ENCODE measurements around the gene BMAL1.
"Not testable (repeated sequence)": the region's sequence is repeated elsewhere in the genome, so short reads cannot be mapped to it uniquely, and the experiment has no call there.

Gene BMAL1

DNA sequence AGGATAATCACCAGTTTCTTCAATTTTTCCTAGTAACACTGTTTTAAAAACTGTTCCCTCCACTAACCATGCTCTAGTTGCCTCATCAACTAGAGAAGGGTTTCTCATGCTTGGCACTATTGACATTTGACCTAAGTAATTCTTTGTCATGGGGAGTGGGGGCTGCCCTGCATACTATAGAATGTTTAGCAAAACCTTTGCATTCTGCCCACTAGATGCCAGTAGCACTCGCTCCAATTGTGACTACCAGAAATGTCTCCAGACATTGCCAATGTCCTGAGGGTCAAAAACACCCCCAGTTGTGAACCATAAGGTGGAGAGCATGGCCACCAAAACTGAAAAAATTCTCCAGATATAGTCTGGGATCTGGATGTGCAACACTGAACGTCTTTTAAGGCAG, 27.6 kb upstream of the BMAL1 start:
- no peak overlapping the region for H3K4me3 ChIP-seq (replicated peaks; ENCODE audit: low read depth, low read length)
- DNase-seq (ENCODE audit: extremely low read depth, low read depth): no peak
- TF ChIP-seq, protein P1, sequence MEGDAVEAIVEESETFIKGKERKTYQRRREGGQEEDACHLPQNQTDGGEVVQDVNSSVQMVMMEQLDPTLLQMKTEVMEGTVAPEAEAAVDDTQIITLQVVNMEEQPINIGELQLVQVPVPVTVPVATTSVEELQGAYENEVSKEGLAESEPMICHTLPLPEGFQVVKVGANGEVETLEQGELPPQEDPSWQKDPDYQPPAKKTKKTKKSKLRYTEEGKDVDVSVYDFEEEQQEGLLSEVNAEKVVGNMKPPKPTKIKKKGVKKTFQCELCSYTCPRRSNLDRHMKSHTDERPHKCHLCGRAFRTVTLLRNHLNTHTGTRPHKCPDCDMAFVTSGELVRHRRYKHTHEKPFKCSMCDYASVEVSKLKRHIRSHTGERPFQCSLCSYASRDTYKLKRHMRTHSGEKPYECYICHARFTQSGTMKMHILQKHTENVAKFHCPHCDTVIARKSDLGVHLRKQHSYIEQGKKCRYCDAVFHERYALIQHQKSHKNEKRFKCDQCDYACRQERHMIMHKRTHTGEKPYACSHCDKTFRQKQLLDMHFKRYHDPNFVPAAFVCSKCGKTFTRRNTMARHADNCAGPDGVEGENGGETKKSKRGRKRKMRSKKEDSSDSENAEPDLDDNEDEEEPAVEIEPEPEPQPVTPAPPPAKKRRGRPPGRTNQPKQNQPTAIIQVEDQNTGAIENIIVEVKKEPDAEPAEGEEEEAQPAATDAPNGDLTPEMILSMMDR (IDR thresholded peaks at IDR 0.05; ENCODE audit: low read depth, low read length, missing control alignments): peak; percentile 30

DNA sequence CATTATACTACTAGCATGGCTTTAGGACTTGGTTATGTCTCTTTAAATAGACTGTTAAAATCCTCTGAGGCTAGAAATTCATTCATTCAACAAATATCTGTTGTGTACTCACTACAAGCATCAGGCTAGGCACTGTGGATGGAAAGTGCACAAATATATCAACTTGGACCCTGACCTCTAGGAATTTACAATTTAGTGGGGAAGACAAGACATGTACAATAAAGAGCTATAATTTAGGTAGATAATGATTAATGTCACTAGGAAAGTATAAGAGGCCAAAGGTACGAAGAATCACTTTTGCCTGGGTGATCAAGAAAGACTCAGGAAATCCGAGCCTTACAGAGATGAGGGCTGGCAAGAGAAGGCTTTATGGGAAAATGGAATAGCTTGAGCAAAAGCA, 25.6 kb upstream of the BMAL1 start:
- H3K4me3 ChIP-seq (replicated peaks; ENCODE audit: low read depth, low read length): no peak overlapping the region
- TF ChIP-seq, protein P1 (IDR thresholded peaks at IDR 0.05; ENCODE audit: low read depth, low read length, missing control alignments): no peak
- DNase-seq (ENCODE audit: extremely low read depth, low read depth): no peak

DNA sequence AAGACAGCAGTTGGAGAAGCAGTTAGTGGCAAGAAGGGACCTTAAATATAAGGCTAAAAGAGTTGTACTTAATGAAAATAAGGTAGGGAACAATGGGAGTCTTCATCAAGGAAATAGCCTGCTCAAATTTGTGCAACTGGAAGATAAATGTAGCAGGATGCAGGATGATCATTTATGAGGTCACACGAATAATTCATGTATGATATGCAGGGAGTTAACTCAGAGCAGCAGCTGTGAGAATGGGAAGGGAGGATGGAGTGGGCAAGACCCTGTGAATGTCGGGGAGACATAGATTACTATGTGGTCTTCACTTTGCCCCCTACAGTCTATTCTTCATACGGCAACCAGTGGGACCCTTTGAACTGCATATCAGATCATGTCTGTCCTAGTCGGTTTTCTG, 25.2 kb upstream of the BMAL1 start:
- H3K4me3 ChIP-seq (replicated peaks; ENCODE audit: low read depth, low read length): no peak overlapping the region
- DNase-seq (ENCODE audit: extremely low read depth, low read depth): no peak
- TF ChIP-seq, protein P1 (IDR thresholded peaks at IDR 0.05; ENCODE audit: low read depth, low read length, missing control alignments): no peak

DNA sequence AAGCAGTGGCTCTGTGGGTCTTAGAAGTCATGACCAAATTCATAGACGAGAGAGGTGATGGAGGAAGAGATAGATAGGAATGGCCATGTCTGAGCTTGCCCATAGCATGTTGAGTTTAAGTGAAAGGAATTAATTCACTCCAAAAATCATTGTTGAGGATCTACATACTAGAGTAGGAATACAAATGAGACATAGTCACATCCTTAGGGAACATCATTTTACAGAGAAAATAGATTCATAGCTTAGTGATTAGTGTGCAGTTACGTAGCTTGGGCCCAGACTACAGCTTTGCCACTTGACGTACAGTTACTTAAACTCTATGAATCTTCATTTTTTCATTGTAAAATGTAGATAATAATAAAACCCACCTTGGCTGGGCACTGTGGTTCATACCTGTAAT, 21.4 kb upstream of the BMAL1 start:
- TF ChIP-seq, protein P1 (IDR thresholded peaks at IDR 0.05; ENCODE audit: low read depth, low read length, missing control alignments): no peak
- no peak for DNase-seq (ENCODE audit: extremely low read depth, low read depth)
- H3K4me3 ChIP-seq (replicated peaks; ENCODE audit: low read depth, low read length): no peak overlapping the region

DNA sequence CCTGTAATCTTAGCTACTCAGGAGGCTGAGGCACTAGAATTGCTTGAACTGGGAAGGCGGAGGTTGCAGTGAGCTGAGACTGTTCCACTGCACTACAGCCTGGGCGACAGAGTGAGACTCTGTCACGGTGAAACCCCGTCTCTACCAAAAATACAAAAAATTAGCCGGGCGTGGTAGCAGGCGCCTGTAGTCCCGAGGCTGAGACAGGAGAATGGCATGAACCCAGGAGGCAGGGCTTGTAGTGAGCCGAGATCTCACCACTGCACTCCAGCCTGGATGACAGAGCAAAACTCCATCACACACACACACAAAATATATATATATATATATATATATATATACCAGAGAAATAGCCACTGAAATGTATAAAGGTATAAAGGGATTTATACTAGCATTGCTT, 19.5 kb upstream of the BMAL1 start:
- DNase-seq (ENCODE audit: extremely low read depth, low read depth); H3K4me3 ChIP-seq (replicated peaks; ENCODE audit: low read depth, low read length): not testable (repeated sequence)

DNA sequence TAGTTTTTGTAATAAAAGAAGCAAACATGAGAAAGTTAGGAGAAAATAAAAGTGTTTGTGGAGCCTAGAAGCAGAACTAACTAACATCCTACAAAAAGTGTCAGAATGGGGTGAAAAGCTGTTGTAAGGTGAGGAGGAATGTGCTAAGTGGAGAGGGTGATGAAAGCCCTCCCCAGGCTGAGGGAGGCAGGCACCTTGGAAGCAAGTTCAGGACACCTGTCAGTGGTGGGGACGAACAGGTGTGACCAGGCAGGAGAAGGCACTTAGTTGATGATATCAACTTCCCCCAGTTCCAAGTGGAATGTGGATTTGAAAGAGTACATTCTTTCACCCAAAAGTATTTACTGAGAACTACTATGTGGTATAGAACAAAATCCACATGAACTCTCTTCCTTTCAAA, 18.7 kb upstream of the BMAL1 start:
- TF ChIP-seq, protein P1 (IDR thresholded peaks at IDR 0.05; ENCODE audit: low read depth, low read length, missing control alignments): no peak
- DNase-seq (ENCODE audit: extremely low read depth, low read depth): no peak
- no peak overlapping the region for H3K4me3 ChIP-seq (replicated peaks; ENCODE audit: low read depth, low read length)

DNA sequence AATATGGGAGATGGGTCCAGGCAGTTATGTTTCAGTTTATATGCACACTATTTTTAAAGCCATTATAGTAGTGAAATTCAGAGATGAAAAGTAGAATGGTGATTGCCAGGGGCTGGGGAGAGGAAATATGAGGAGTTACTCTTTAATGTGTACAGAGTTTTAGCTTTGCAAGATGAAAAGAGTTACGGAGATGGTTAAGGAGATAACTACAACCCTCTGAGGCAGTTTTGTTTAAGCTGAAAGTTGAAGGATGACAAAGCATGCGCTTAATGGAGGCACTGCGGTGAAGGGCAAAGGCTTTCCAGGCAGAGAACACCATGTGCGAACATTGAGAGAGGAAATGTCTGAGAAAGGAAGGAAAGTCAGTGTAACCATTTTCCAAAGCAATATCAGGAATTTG, 18.2 kb upstream of the BMAL1 start:
- no peak overlapping the region for H3K4me3 ChIP-seq (replicated peaks; ENCODE audit: low read depth, low read length)
- DNase-seq (ENCODE audit: extremely low read depth, low read depth): no peak
- TF ChIP-seq, protein P1 (IDR thresholded peaks at IDR 0.05; ENCODE audit: low read depth, low read length, missing control alignments): no peak

All from HFF-Myc (cell line).